Measurements from ENCODE around the gene ABCA1. TPM values are rescaled to one million over a fixed set of nuclear protein-coding genes. Genes with fewer than 3 reads are reported as not detected.
"Not testable (repeated sequence)": the region's sequence is repeated elsewhere in the genome, so short reads cannot be mapped to it uniquely, and the experiment has no call there.

ABCA1 gene
- total RNA-seq, 4 donors from 2014 or later, result 24.5 to 89.1 (median 48.5) TPM

GRCh38 chr9:104774132-104774531, 153.8 kb downstream of the ABCA1 start:
- DNase-seq (ENCODE audit: low spot score in 2 of 2), result no peak
- H3K9me3 ChIP-seq, result no peaks in the 10 kb centered on the region
- WGBS, result 70% methylated on average over 1 of the region's 1 CpG
- H3K4me3 ChIP-seq, result no peak overlapping the region
- TF ChIP-seq CTCF (IDR thresholded peaks at IDR 0.05), result no peak
- TF ChIP-seq POLR2AphosphoS5 (IDR thresholded peaks at IDR 0.05), result no peak
- no peak for TF ChIP-seq EP300 (IDR thresholded peaks at IDR 0.05)
- no peak for TF ChIP-seq POLR2A (IDR thresholded peaks at IDR 0.05)
- H3K27me3 ChIP-seq, result no peaks in the 10 kb centered on the region
- no peak overlapping the region for H3K27ac ChIP-seq
- no peaks in the 10 kb centered on the region for H3K36me3 ChIP-seq
- H3K4me1 ChIP-seq, result peaks cover 6% of the 10 kb centered on the region

- Histone ChIP-seq H3K4me3 (no peak overlapping the region), H3K9me3 (no peaks in the 10 kb centered on the region), H3K27ac (no peak overlapping the region), H3K4me1 (peaks cover 6% of the 10 kb centered on the region), H3K36me3 (no peaks in the 10 kb centered on the region), H3K27me3 (no peaks in the 10 kb centered on the region)
- 59% methylated on average over 5 of the region's 5 CpGs for WGBS
- no peak for DNase-seq (ENCODE audit: low spot score in 2 of 2)
- no peak for TF ChIP-seq POLR2A (IDR thresholded peaks at IDR 0.05)
- no peak for TF ChIP-seq POLR2AphosphoS5 (IDR thresholded peaks at IDR 0.05)
- no peak for TF ChIP-seq CTCF (IDR thresholded peaks at IDR 0.05)
- no peak for TF ChIP-seq EP300 (IDR thresholded peaks at IDR 0.05)
Observed at GRCh38 chr9:104772714-104773510, 155.0 kb downstream of the ABCA1 start.

GRCh38 chr9:104769655-104770054, 158.3 kb downstream of the ABCA1 start:
- Histone ChIP-seq H3K4me3 (no peak overlapping the region), H3K36me3 (no peaks in the 10 kb centered on the region), H3K9me3 (no peaks in the 10 kb centered on the region), H3K27me3 (no peaks in the 10 kb centered on the region), H3K27ac (no peak overlapping the region), H3K4me1 (peaks cover 3% of the 10 kb centered on the region)
- 82% methylated on average over 2 of the region's 2 CpGs for WGBS
- DNase-seq (ENCODE audit: low spot score in 2 of 2), result no peak
- TF ChIP-seq CTCF (IDR thresholded peaks at IDR 0.05) (no peak), POLR2AphosphoS5 (IDR thresholded peaks at IDR 0.05) (no peak), POLR2A (IDR thresholded peaks at IDR 0.05) (no peak), EP300 (IDR thresholded peaks at IDR 0.05) (no peak)

- not testable (repeated sequence) for DNase-seq (ENCODE audit: low spot score in 2 of 2); H3K4me1 ChIP-seq; H3K9me3 ChIP-seq; H3K4me3 ChIP-seq; H3K36me3 ChIP-seq; H3K27ac ChIP-seq; H3K27me3 ChIP-seq
- WGBS, result 92% methylated on average over 12 of the region's 12 CpGs
Observed at GRCh38 chr9:104769029-104769428, 158.9 kb downstream of the ABCA1 start.

- no peak overlapping the region for H3K4me3 ChIP-seq
- WGBS, result 97% methylated on average over 3 of the region's 3 CpGs
- TF ChIP-seq POLR2AphosphoS5 (IDR thresholded peaks at IDR 0.05) (no peak), POLR2A (IDR thresholded peaks at IDR 0.05) (no peak), EP300 (IDR thresholded peaks at IDR 0.05) (no peak), CTCF (IDR thresholded peaks at IDR 0.05) (no peak)
- no peaks in the 10 kb centered on the region for H3K36me3 ChIP-seq
- H3K27ac ChIP-seq, result no peak overlapping the region
- H3K9me3 ChIP-seq, result no peaks in the 10 kb centered on the region
- peaks cover 12% of the 10 kb centered on the region for H3K4me1 ChIP-seq
- no peak for DNase-seq (ENCODE audit: low spot score in 2 of 2)
- H3K27me3 ChIP-seq, result no peaks in the 10 kb centered on the region
Observed at GRCh38 chr9:104767507-104767906, 160.4 kb downstream of the ABCA1 start.
